SU-DHL-6 (cell line): ENCODE measurements around the gene PSIP1.

ENCODE experiments used
- H2AFZ ChIP-seq: fragments of 200-600 bp; sonication (generic); 2 replicates; pipeline ENCODE4 v1.6.1; 2014; ENCODE audit warnings: low read depth, mild to moderate bottlenecking, moderate library complexity, mixed read lengths, antibody characterized with exemption, low read length; ENCODE audit not compliant: severe bottlenecking
- H3F3A ChIP-seq: fragments of 200-600 bp; shearing (Covaris generic); 2 replicates; pipeline ENCODE4 v1.6.0; 2016; ENCODE audit warnings: antibody characterized with exemption, mild to moderate bottlenecking; ENCODE audit not compliant: insufficient read depth
- H3K27ac ChIP-seq: fragments of 200-600 bp; sonication (generic); 2 replicates; pipeline ENCODE4 v1.5.1; 2016; ENCODE audit warnings: low read depth, mild to moderate bottlenecking, low read length, moderate library complexity, mixed read lengths
- H3K27me3 ChIP-seq: fragments of 200-600 bp; sonication (generic), shearing (Covaris generic); 2 replicates; pipeline ENCODE4 v1.6.0; 2014; ENCODE audit warnings: mild to moderate bottlenecking, low read length
- H3K36me3 ChIP-seq: fragments of 200-600 bp; sonication (generic); 2 replicates; pipeline ENCODE4 v1.6.1; 2014; ENCODE audit warnings: mild to moderate bottlenecking, low read length, mixed read lengths
- H3K4me2 ChIP-seq: fragments of 300-600, 200-600 bp; shearing (Covaris generic), sonication (generic); 2 replicates; pipeline ENCODE4 v1.6.0; 2014; ENCODE audit warnings: low read length, low read depth, mild to moderate bottlenecking; ENCODE audit not compliant: poor library complexity, severe bottlenecking
- H3K4me3 ChIP-seq: fragments of 200-600 bp; sonication (generic); 2 replicates; pipeline ENCODE4 v1.5.1; 2014; ENCODE audit warnings: antibody characterized with exemption, low read length, mild to moderate bottlenecking, mixed read lengths; ENCODE audit not compliant: insufficient read depth, poor library complexity, severe bottlenecking
- H3K79me2 ChIP-seq: fragments of 200-600 bp; sonication (generic); 2 replicates; pipeline ENCODE4 v1.6.1; 2014; ENCODE audit warnings: mild to moderate bottlenecking, low read length, moderate library complexity; ENCODE audit not compliant: insufficient read depth
- H3K9ac ChIP-seq: fragments of 200-600 bp; sonication (generic); 2 replicates; pipeline ENCODE4 v1.7.0; 2014; ENCODE audit warnings: mild to moderate bottlenecking, low read length
- H3K9me2 ChIP-seq: fragments of 200-600 bp; sonication (generic); replicated peaks from 2 replicates; pipeline ENCODE4 v1.6.1; 2014; ENCODE audit warnings: low read length; ENCODE audit not compliant: insufficient read depth
- H3K9me3 ChIP-seq: fragments of 200-600 bp; sonication (generic); 2 replicates; pipeline ENCODE4 v1.6.1; 2014; ENCODE audit warnings: low read length, mixed read lengths; ENCODE audit not compliant: insufficient read depth
- H4K20me1 ChIP-seq: fragments of 200-600 bp; sonication (generic); 2 replicates; pipeline ENCODE4 v1.6.1; 2014; ENCODE audit warnings: low read depth, mild to moderate bottlenecking, antibody characterized with exemption, low read length, moderate library complexity, mixed read lengths
- EZH2phosphoT487 ChIP-seq: fragments of 200-600 bp; sonication (generic), shearing (Covaris generic); conservative IDR thresholded peaks from 2 replicates; pipeline ENCODE4 v1.6.1; 2018; ENCODE audit warnings: mild to moderate bottlenecking, antibody characterized with exemption, low read length, moderate library complexity, mixed read lengths
- TF ChIP-seq, protein P1 (sequence below): fragments of 200-600 bp; sonication (generic); IDR thresholded peaks from one replicate; pipeline ENCODE4 v1.5.1; 2017; ENCODE audit warnings: antibody characterized with exemption, mild to moderate bottlenecking, low read length, moderate library complexity; ENCODE audit not compliant: insufficient read depth, poor library complexity, severe bottlenecking

The PSIP1 gene

DNA sequence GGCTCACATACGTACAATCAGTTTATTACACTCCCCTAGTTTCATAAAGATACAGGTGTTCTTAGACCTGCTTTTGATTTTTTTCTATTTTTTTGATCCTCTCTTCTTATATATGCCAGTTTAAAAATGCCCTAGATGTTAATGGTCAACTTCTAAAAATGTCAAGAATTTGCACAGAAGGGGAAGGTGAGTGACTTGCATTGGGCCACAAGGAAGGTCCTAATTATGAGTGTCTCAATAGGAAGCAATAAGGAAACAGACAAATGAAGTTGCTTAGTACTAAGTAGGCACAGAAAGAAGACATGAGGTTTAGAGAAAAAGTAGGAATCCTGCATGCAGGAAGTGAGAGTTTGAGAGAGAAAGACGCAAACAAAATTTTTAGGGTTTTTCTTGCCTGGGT, 38.8 kb upstream of the PSIP1 start:
- no peak overlapping the region for H3K27ac ChIP-seq
- no peaks in the 10 kb centered on the region for H3K27me3 ChIP-seq
- no peaks in the 10 kb centered on the region for H3K9me3 ChIP-seq
- no peak overlapping the region for H3K4me2 ChIP-seq
- no peak overlapping the region for H3K4me3 ChIP-seq
- H3K9ac ChIP-seq = no peak overlapping the region
- no peaks in the 10 kb centered on the region for H3K9me2 ChIP-seq
- no peaks in the 10 kb centered on the region for H4K20me1 ChIP-seq
- H3F3A ChIP-seq = peaks cover 19% of the 10 kb centered on the region
- no peaks in the 10 kb centered on the region for H3K36me3 ChIP-seq
- no peaks in the 10 kb centered on the region for H3K79me2 ChIP-seq
- TF ChIP-seq, protein P1, sequence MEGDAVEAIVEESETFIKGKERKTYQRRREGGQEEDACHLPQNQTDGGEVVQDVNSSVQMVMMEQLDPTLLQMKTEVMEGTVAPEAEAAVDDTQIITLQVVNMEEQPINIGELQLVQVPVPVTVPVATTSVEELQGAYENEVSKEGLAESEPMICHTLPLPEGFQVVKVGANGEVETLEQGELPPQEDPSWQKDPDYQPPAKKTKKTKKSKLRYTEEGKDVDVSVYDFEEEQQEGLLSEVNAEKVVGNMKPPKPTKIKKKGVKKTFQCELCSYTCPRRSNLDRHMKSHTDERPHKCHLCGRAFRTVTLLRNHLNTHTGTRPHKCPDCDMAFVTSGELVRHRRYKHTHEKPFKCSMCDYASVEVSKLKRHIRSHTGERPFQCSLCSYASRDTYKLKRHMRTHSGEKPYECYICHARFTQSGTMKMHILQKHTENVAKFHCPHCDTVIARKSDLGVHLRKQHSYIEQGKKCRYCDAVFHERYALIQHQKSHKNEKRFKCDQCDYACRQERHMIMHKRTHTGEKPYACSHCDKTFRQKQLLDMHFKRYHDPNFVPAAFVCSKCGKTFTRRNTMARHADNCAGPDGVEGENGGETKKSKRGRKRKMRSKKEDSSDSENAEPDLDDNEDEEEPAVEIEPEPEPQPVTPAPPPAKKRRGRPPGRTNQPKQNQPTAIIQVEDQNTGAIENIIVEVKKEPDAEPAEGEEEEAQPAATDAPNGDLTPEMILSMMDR = no peak
- TF ChIP-seq EZH2phosphoT487 = no peak
- no peak overlapping the region for H2AFZ ChIP-seq

DNA sequence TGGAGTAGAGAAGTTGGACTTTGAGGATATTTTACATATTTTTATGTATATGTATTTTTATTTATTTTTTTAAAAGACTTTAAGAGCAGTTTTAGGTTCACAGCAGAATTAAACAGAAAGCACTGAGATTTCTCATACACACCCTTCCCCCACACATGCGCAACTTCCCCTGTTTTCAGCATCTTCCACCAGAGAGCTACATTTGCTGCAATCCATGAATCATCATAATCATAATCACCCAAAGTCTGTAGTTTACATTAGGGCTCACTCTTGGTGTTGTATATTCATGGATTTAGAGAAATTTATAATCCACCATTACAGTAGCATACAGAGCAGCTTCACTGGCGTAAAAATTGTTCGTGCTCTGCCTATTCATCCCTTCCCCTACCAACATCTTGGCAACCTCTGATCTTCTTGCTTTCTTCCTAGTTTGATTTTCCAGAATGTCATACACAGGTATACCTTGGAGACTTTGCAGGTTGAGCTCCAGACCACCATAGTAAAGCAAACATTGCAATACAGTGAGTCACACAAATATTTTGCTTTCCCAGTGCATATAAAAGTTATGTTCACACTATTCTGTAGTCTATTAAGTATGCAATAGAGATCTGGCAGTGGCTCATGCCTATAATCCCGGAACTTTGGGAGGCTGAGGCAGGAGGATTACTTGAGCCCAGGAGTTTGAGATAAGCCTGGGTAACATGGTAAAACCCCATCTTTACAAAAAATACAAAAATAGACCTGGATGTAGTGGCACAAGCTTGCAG, 32.5 kb upstream of the PSIP1 start:
- H3K9ac ChIP-seq = no peak overlapping the region
- no peaks in the 10 kb centered on the region for H3K36me3 ChIP-seq
- no peaks in the 10 kb centered on the region for H3K9me3 ChIP-seq
- H3K4me2 ChIP-seq = no peak overlapping the region
- TF ChIP-seq EZH2phosphoT487 = no peak
- TF ChIP-seq, protein P1 = no peak
- H4K20me1 ChIP-seq = no peaks in the 10 kb centered on the region
- H3K79me2 ChIP-seq = no peaks in the 10 kb centered on the region
- H3K4me3 ChIP-seq = no peak overlapping the region
- no peaks in the 10 kb centered on the region for H3K27me3 ChIP-seq
- no peak overlapping the region for H3K27ac ChIP-seq
- H3F3A ChIP-seq = no peaks in the 10 kb centered on the region
- no peaks in the 10 kb centered on the region for H3K9me2 ChIP-seq
- no peak overlapping the region for H2AFZ ChIP-seq

- TF ChIP-seq, protein P1 = no peak
- no peak for TF ChIP-seq EZH2phosphoT487
- Histone ChIP-seq H3K27ac (no peak overlapping the region), H4K20me1 (no peaks in the 10 kb centered on the region), H3K9ac (no peak overlapping the region), H3F3A (no peaks in the 10 kb centered on the region), H3K9me3 (no peaks in the 10 kb centered on the region), H2AFZ (no peak overlapping the region), H3K79me2 (no peaks in the 10 kb centered on the region), H3K4me2 (no peak overlapping the region), H3K4me3 (no peak overlapping the region), H3K36me3 (no peaks in the 10 kb centered on the region), H3K27me3 (no peaks in the 10 kb centered on the region), H3K9me2 (no peaks in the 10 kb centered on the region)
Measured at GRCh38 chr9:15542624-15543023, 31.9 kb upstream of the PSIP1 start.
